ENCODE data around the gene TNFRSF9. TPM values are rescaled to one million over a fixed set of nuclear protein-coding genes. Genes with fewer than 3 reads are reported as not detected.
A peak's percentile ranks its signal among the peaks of the same experiment; 100 is the strongest.

The TNFRSF9 gene
- total RNA-seq, 4 donors from 2014 or later = 0.15 to 0.19 TPM; not detected in 2

DNA sequence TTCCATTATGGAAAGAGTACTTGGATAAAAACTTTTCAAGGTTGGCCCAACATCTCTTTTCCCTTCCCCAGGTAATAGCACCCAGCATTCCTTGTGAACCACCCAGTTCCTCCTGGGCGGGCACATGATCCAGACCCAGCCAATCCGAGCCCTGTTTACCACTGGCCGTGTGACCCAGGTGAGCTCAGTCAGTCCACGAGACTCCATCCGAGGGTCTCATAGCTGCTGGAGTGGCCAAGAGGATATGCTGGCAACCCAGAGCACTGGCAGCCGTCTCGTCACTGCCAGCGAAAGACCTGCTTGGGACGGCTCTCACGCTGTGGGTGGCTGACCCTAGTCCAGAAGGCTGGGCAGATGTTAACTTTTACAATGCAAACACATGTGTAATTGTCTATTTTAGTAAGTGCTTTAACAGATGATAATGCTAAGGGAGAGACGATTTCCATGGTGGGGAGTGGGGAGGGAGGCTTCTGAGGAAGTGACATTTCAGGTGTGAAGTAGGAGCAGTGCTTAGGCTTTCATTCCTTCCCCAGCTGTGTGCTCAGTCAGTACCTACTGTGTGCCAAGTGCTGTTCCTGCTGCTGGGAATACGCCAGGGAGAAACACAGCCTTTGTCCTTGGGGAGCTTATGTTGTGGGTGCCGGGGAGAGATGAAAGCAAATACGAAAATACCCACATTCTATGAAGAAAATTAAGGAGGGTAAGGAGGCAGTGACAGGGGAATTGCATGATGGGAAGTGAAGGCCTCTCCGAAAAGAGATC is 45.4 kb upstream of the TNFRSF9 start:
- Histone ChIP-seq H3K9me3 (no peaks in the 10 kb centered on the region), H3K27me3 (no peaks in the 10 kb centered on the region), H3K4me3 (no peak overlapping the region), H3K4me1 (peaks cover 0 to 12% (median 7%) of the 10 kb centered on the region in 3 donors), H3K36me3 (peaks cover 14 to 56% (median 21%) of the 10 kb centered on the region in 3 donors), H3K27ac (no peak overlapping the region)
- DNase-seq = no peak
- TF ChIP-seq POLR2A (IDR thresholded peaks at IDR 0.05) (no peak), CTCF (IDR thresholded peaks at IDR 0.05) (no peak)
- WGBS, 2 donors = 79 to 81% methylated on average over 13 to 15 of the region's 15 CpGs
- intact Hi-C loops (cut with DNase I) = loop anchor here (10.0 kb wide), 1 partner anchor 329 kb away; the partner anchor contains the start of gene SLC45A1

GRCh38 chr1:7984811-7985210 is 44.2 kb upstream of the TNFRSF9 start:
- peaks cover 0 to 12% (median 7%) of the 10 kb centered on the region in 3 donors for H3K4me1 ChIP-seq
- no peak overlapping the region for H3K27ac ChIP-seq
- H3K36me3 ChIP-seq = peaks cover 14 to 68% (median 30%) of the 10 kb centered on the region in 3 donors
- intact Hi-C loops (cut with DNase I) = loop anchor here (10.0 kb wide), 1 partner anchor 330 kb away; the partner anchor contains the start of gene SLC45A1
- no peak overlapping the region for H3K4me3 ChIP-seq
- no peak for DNase-seq
- TF ChIP-seq POLR2A (IDR thresholded peaks at IDR 0.05) (no peak), CTCF (IDR thresholded peaks at IDR 0.05) (no peak)
- H3K9me3 ChIP-seq = no peaks in the 10 kb centered on the region
- no peaks in the 10 kb centered on the region for H3K27me3 ChIP-seq
- 82 to 90% methylated on average over 15 of the region's 15 CpGs for WGBS, 2 donors

GRCh38 chr1:7983086-7983778 is 42.6 kb upstream of the TNFRSF9 start:
- H3K36me3 ChIP-seq = peaks cover 14 to 84% (median 43%) of the 10 kb centered on the region in 3 donors
- peaks cover 0 to 12% (median 7%) of the 10 kb centered on the region in 3 donors for H3K4me1 ChIP-seq
- H3K9me3 ChIP-seq = no peaks in the 10 kb centered on the region
- DNase-seq = no peak
- intact Hi-C loops (cut with DNase I) = loop anchor here (10.0 kb wide), 1 partner anchor 332 kb away; the partner anchor contains the start of gene SLC45A1
- no peak overlapping the region for H3K4me3 ChIP-seq
- TF ChIP-seq POLR2A (IDR thresholded peaks at IDR 0.05) = no peak
- 79 to 85% methylated on average over 7 to 14 of the region's 15 CpGs for WGBS, 2 donors
- peak overlapping the region in 1 of 4 donors; percentile 30 for H3K27ac ChIP-seq
- no peaks in the 10 kb centered on the region for H3K27me3 ChIP-seq

DNA sequence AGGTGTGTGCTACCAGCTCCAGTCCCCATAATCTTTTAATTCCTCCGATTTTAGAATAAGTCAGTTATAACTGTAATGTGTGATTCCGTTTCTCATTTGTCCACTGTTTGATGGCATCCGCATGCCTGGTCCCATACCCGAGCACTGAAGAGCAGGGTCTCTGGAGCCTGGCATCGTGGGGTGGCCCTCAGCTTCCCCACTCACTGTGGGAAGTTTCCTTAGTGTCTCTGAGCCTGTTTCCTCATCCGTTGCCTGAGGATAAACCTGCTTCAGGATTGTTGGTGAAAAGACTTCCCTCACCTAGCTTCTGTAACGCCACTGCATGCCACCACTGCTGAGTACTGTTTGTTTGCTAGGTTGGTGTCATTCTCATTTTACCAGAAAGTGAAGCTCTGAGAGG is 40.3 kb upstream of the TNFRSF9 start:
- Histone ChIP-seq H3K9me3 (no peaks in the 10 kb centered on the region), H3K27ac (peak overlapping the region in 3 of 4 donors; percentile 2 to 23 (median 10)), H3K4me1 (peaks cover 0 to 23% (median 7%) of the 10 kb centered on the region in 3 donors), H3K4me3 (no peak overlapping the region), H3K27me3 (no peaks in the 10 kb centered on the region), H3K36me3 (peaks cover 14 to 89% (median 47%) of the 10 kb centered on the region in 3 donors)
- WGBS, 2 donors = 76 to 78% methylated on average over 5 to 7 of the region's 7 CpGs
- intact Hi-C loops (cut with DNase I) = loop anchor here (10.0 kb wide), 1 partner anchor 334 kb away; the partner anchor contains the start of gene SLC45A1
- DNase-seq = no peak
- TF ChIP-seq CTCF (IDR thresholded peaks at IDR 0.05) (no peak), POLR2A (IDR thresholded peaks at IDR 0.05) (no peak)

DNA sequence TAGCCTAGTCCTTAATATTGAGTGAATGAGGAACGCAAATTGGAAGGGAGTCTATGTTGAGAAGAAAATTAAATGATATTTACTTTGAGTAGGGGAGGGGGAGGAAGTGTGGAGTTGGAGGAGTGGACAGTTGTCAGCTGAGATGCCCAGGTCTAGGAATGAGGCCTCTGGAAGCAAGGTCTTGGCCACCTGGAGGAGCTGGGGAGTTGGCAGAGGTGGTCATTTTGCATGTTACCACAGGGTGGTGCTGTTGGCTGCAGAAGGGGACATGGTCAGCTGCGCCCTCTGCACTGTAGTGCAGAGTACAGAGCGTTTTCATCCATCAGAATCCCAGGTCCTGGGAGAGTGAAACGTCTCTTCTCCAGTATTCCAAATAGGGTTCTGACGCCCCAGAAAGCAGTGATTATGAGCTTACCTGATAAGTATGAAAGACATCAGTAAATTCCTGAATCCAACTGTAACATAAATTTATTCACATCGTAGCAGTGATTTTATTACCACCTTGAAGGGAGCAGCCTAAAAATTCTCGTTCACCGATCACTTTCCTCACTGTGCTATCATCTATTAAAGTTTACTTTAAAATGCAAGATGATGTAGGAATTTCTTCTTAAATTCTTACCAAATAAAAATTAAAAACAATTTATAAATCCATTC is 34.7 kb upstream of the TNFRSF9 start:
- 54 to 61% methylated on average over 8 of the region's 8 CpGs for WGBS, 2 donors
- H3K4me3 ChIP-seq = no peak overlapping the region
- H3K9me3 ChIP-seq = no peaks in the 10 kb centered on the region
- H3K27me3 ChIP-seq = no peaks in the 10 kb centered on the region
- TF ChIP-seq POLR2A (IDR thresholded peaks at IDR 0.05) (no peak), CTCF (IDR thresholded peaks at IDR 0.05) (peak; percentile 34 to 90 (median 84))
- H3K36me3 ChIP-seq = peaks cover 10 to 99% (median 53%) of the 10 kb centered on the region in 3 donors
- no peak for DNase-seq
- peak overlapping the region in 2 of 4 donors; percentile 27 to 36 for H3K27ac ChIP-seq
- peaks cover 0 to 21% (median 3%) of the 10 kb centered on the region in 3 donors for H3K4me1 ChIP-seq
- intact Hi-C loops (cut with DNase I) = no loop called here

All from esophagus squamous epithelium (tissue), 5 donors.